SU-DHL-6 (cell line): Measurements from ENCODE around the gene ITPKB.
A peak's percentile ranks its signal among the peaks of the same experiment; 100 is the strongest.

Experiments
- H2AFZ ChIP-seq: fragments of 200-600 bp; sonication (generic); 2 replicates; pipeline ENCODE4 v1.6.1; 2014; ENCODE audit warnings: low read depth, mild to moderate bottlenecking, moderate library complexity, mixed read lengths, antibody characterized with exemption, low read length; ENCODE audit not compliant: severe bottlenecking
- H3F3A ChIP-seq: fragments of 200-600 bp; shearing (Covaris generic); 2 replicates; pipeline ENCODE4 v1.6.0; 2016; ENCODE audit warnings: antibody characterized with exemption, mild to moderate bottlenecking; ENCODE audit not compliant: insufficient read depth
- H3K27ac ChIP-seq: fragments of 200-600 bp; sonication (generic); 2 replicates; pipeline ENCODE4 v1.5.1; 2016; ENCODE audit warnings: low read depth, mild to moderate bottlenecking, low read length, moderate library complexity, mixed read lengths
- H3K27me3 ChIP-seq: fragments of 200-600 bp; sonication (generic), shearing (Covaris generic); 2 replicates; pipeline ENCODE4 v1.6.0; 2014; ENCODE audit warnings: mild to moderate bottlenecking, low read length
- H3K36me3 ChIP-seq: fragments of 200-600 bp; sonication (generic); 2 replicates; pipeline ENCODE4 v1.6.1; 2014; ENCODE audit warnings: mild to moderate bottlenecking, low read length, mixed read lengths
- H3K4me2 ChIP-seq: fragments of 300-600, 200-600 bp; shearing (Covaris generic), sonication (generic); 2 replicates; pipeline ENCODE4 v1.6.0; 2014; ENCODE audit warnings: low read length, low read depth, mild to moderate bottlenecking; ENCODE audit not compliant: poor library complexity, severe bottlenecking
- H3K4me3 ChIP-seq: fragments of 200-600 bp; sonication (generic); 2 replicates; pipeline ENCODE4 v1.5.1; 2014; ENCODE audit warnings: antibody characterized with exemption, low read length, mild to moderate bottlenecking, mixed read lengths; ENCODE audit not compliant: insufficient read depth, poor library complexity, severe bottlenecking
- H3K79me2 ChIP-seq: fragments of 200-600 bp; sonication (generic); 2 replicates; pipeline ENCODE4 v1.6.1; 2014; ENCODE audit warnings: mild to moderate bottlenecking, low read length, moderate library complexity; ENCODE audit not compliant: insufficient read depth
- H3K9ac ChIP-seq: fragments of 200-600 bp; sonication (generic); 2 replicates; pipeline ENCODE4 v1.7.0; 2014; ENCODE audit warnings: mild to moderate bottlenecking, low read length
- H3K9me2 ChIP-seq: fragments of 200-600 bp; sonication (generic); replicated peaks from 2 replicates; pipeline ENCODE4 v1.6.1; 2014; ENCODE audit warnings: low read length; ENCODE audit not compliant: insufficient read depth
- H3K9me3 ChIP-seq: fragments of 200-600 bp; sonication (generic); 2 replicates; pipeline ENCODE4 v1.6.1; 2014; ENCODE audit warnings: low read length, mixed read lengths; ENCODE audit not compliant: insufficient read depth
- H4K20me1 ChIP-seq: fragments of 200-600 bp; sonication (generic); 2 replicates; pipeline ENCODE4 v1.6.1; 2014; ENCODE audit warnings: low read depth, mild to moderate bottlenecking, antibody characterized with exemption, low read length, moderate library complexity, mixed read lengths
- EZH2phosphoT487 ChIP-seq: fragments of 200-600 bp; sonication (generic), shearing (Covaris generic); conservative IDR thresholded peaks from 2 replicates; pipeline ENCODE4 v1.6.1; 2018; ENCODE audit warnings: mild to moderate bottlenecking, antibody characterized with exemption, low read length, moderate library complexity, mixed read lengths
- TF ChIP-seq, protein P1 (sequence below): fragments of 200-600 bp; sonication (generic); IDR thresholded peaks from one replicate; pipeline ENCODE4 v1.5.1; 2017; ENCODE audit warnings: antibody characterized with exemption, mild to moderate bottlenecking, low read length, moderate library complexity; ENCODE audit not compliant: insufficient read depth, poor library complexity, severe bottlenecking

ITPKB gene

DNA sequence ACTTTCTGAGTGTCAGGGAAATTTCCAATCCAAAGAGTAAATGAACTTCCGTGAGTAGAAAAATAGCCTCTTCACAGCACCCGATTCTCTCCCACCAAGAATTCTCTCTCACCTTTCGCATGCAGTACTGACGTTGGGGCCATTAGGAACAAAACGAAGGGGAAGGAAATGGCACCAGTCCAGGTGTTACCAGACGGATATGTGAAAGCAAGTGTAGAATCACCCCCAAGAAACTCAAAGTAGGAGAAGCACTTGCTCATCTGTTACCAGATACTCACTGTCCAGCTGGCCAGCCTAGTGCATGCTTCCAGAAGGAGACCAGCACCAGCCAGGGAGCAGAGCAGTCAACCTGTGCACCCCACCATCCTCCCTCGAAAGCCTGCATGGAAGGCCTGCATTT is 55.1 kb downstream of the ITPKB start:
- Histone ChIP-seq H2AFZ (no peak overlapping the region), H4K20me1 (no peaks in the 10 kb centered on the region), H3K27me3 (no peaks in the 10 kb centered on the region), H3K27ac (no peak overlapping the region), H3K4me2 (no peak overlapping the region), H3K79me2 (peaks cover 7% of the 10 kb centered on the region; the same call in 1 of the 2 replicates), H3K4me3 (no peak overlapping the region), H3K36me3 (no peaks in the 10 kb centered on the region), H3K9me3 (no peaks in the 10 kb centered on the region), H3K9ac (no peak overlapping the region), H3K9me2 (no peaks in the 10 kb centered on the region), H3F3A (peaks cover 21% of the 10 kb centered on the region)
- TF ChIP-seq EZH2phosphoT487: no peak
- TF ChIP-seq, protein P1, sequence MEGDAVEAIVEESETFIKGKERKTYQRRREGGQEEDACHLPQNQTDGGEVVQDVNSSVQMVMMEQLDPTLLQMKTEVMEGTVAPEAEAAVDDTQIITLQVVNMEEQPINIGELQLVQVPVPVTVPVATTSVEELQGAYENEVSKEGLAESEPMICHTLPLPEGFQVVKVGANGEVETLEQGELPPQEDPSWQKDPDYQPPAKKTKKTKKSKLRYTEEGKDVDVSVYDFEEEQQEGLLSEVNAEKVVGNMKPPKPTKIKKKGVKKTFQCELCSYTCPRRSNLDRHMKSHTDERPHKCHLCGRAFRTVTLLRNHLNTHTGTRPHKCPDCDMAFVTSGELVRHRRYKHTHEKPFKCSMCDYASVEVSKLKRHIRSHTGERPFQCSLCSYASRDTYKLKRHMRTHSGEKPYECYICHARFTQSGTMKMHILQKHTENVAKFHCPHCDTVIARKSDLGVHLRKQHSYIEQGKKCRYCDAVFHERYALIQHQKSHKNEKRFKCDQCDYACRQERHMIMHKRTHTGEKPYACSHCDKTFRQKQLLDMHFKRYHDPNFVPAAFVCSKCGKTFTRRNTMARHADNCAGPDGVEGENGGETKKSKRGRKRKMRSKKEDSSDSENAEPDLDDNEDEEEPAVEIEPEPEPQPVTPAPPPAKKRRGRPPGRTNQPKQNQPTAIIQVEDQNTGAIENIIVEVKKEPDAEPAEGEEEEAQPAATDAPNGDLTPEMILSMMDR: no peak

DNA sequence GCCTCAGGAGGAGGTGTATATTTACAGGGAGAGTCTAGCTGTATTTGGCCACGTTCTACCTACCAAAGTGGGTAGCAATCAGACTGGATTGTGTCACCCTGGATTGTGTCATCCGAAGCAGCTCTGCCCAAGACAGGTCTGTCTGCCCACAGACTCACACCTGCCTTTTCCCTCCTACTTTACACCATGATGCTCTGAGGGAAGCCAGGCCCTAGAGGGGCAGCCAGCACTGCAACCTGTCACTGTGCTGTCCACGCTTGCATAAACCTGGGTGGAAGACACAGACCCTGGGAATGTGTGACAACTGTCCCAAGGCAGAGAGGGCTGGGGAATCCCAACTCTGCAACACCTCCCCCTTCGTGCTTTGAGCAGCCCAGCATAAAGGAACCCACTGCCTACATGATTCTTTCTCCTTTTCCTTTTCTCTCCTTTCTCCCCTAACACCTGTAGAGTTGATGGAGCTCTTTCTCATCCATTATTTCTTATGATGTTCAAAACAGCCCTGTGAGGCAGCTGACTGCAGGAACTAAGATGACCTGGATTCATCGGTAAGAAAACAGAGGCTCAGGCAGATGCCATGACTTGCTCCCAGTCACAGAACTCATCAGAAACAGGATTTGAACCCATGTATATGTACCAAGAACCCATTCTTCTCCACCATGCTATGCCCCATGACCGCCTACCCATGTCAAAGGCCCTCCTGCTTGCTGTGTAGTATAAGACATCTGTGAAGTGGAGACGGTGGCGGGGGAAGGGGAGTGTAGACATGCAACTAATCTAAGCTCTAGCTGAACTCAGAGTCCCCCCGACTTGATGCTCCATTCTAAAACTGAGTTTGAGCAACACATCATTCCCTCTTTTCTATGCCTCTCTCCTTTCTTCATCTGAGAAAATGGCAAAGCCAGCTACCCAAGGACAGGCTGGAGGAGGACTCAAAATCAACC is 55.9 kb downstream of the ITPKB start:
- H4K20me1 ChIP-seq: no peaks in the 10 kb centered on the region
- no peaks in the 10 kb centered on the region for H3K9me3 ChIP-seq
- no peaks in the 10 kb centered on the region for H3K27me3 ChIP-seq
- H3K27ac ChIP-seq: peak overlapping the region; percentile 92
- H3F3A ChIP-seq: peaks cover 27% of the 10 kb centered on the region
- no peak overlapping the region for H3K4me2 ChIP-seq
- TF ChIP-seq EZH2phosphoT487: no peak
- TF ChIP-seq, protein P1: no peak
- H2AFZ ChIP-seq: no peak overlapping the region
- H3K4me3 ChIP-seq: no peak overlapping the region
- no peaks in the 10 kb centered on the region for H3K36me3 ChIP-seq
- H3K79me2 ChIP-seq: peaks cover 10% of the 10 kb centered on the region; the same call in 1 of the 2 replicates
- H3K9ac ChIP-seq: no peak overlapping the region
- H3K9me2 ChIP-seq: no peaks in the 10 kb centered on the region

DNA sequence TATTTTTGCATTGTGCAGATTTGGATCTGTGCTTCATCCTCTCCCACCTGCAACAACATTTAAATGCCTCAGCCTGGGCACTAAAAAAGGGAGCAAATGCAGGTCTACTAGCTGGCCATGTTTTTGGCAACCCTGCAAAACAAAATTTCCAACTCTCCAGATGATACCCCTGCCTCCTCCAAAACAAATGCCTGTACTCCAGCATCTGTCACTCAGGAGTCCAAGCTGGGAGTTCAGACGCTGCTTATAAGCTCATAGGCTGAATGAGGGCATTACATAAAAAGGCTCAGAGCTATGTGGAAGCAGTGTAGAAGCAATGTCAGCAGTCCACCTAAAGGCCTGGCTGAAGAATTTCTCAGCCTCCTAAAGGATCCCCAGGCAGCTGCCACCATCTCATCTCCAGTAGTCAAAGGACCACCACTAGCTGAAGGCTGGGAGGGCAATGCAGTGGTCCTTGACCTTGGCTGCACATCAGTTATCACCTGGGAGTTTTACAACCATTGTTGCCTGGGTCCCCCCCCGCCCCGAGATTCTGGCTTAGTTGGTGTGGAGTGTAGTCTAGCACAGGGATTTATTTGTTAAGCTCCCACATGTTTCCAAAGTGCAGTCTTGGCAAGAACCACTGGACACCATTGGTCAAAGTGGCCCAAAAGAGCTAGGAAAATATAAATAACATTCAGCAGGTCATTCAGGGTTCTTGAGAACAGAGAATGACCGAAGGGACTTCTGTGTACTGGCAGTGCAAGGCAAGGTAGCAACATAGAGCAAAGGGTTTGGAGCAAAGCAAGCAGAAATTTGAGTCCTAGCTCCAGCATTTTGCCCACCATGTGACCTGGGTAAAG is 57.2 kb downstream of the ITPKB start:
- peak overlapping the region; percentile 11 for H3K4me2 ChIP-seq
- H2AFZ ChIP-seq: no peak overlapping the region
- H3K9me3 ChIP-seq: no peaks in the 10 kb centered on the region
- no peak overlapping the region for H3K4me3 ChIP-seq
- H4K20me1 ChIP-seq: no peaks in the 10 kb centered on the region
- H3K27ac ChIP-seq: peak overlapping the region; percentile 92
- no peaks in the 10 kb centered on the region for H3K27me3 ChIP-seq
- no peaks in the 10 kb centered on the region for H3K36me3 ChIP-seq
- H3K9me2 ChIP-seq: no peaks in the 10 kb centered on the region
- peaks cover 40% of the 10 kb centered on the region for H3F3A ChIP-seq
- peak overlapping the region; percentile 14; the same call in 1 of the 2 replicates for H3K9ac ChIP-seq
- TF ChIP-seq, protein P1: no peak
- TF ChIP-seq EZH2phosphoT487: no peak
- H3K79me2 ChIP-seq: peaks cover 13% of the 10 kb centered on the region; the same call in 1 of the 2 replicates
